HCT116 (cell line): ENCODE results near the gene CCDC86.

Experiments used
- EZH2 ChIP-seq: fragments of 200-600 bp; sonication (generic); IDR thresholded peaks from 2 replicates; pipeline ENCODE4 v1.6.1; 2017; ENCODE audit warnings: antibody characterized with exemption, mixed run types
- FOSL1 ChIP-seq: IDR thresholded peaks from 2 replicates; pipeline ENCODE4 v1.6.1; 2012; ENCODE audit warnings: low read depth
- POLR2A ChIP-seq: IDR thresholded peaks from 2 replicates; pipeline ENCODE4 v1.7.0; 2011; ENCODE audit warnings: borderline replicate concordance; ENCODE audit not compliant: insufficient read depth, insufficient read length; ENCODE audit errors: extremely low read depth
- POLR2AphosphoS5 ChIP-seq: IDR thresholded peaks from 2 replicates; pipeline ENCODE4 v1.6.1; 2011; ENCODE audit warnings: mild to moderate bottlenecking, low read depth, low read length, moderate library complexity
- TCF7L2 ChIP-seq: IDR thresholded peaks from 2 replicates; pipeline ENCODE4 v1.7.0; 2011; ENCODE audit warnings: borderline replicate concordance, inconsistent platforms; ENCODE audit not compliant: insufficient read depth, insufficient read length; ENCODE audit errors: extremely low read depth
- YY1 ChIP-seq: IDR thresholded peaks from 2 replicates; pipeline ENCODE4 v1.6.1; 2011; ENCODE audit warnings: low read length, low read depth, moderate library complexity, mild to moderate bottlenecking; ENCODE audit not compliant: insufficient replicate concordance; ENCODE audit errors: extremely low read depth
- TF ChIP-seq, protein P1 (sequence below), 3 experiments: fragments of 200-600 bp in 1 of 3; sonication (generic) in 1 of 3; IDR thresholded peaks in 2 of 3; conservative IDR thresholded peaks in 1 of 3; 2 replicates each; pipeline ENCODE4 v1.5.1; 2012 to 2017; ENCODE audit warnings: low read depth in 2 of 3, low read length in 2 of 3, antibody characterized with exemption in 1 of 3, borderline replicate concordance in 1 of 3, control low read depth in 1 of 3, mild to moderate bottlenecking in 1 of 3, mixed read lengths in 1 of 3, mixed run types in 1 of 3, moderate library complexity in 1 of 3; ENCODE audit not compliant: insufficient read depth in 1 of 3
- TF ChIP-seq, protein P2 (sequence below): IDR thresholded peaks from 2 replicates; pipeline ENCODE4 v1.6.1; 2012; ENCODE audit warnings: low read depth
- TF ChIP-seq, protein P3 (sequence below): IDR thresholded peaks from 2 replicates; pipeline ENCODE4 v1.6.1; 2012

DNA sequence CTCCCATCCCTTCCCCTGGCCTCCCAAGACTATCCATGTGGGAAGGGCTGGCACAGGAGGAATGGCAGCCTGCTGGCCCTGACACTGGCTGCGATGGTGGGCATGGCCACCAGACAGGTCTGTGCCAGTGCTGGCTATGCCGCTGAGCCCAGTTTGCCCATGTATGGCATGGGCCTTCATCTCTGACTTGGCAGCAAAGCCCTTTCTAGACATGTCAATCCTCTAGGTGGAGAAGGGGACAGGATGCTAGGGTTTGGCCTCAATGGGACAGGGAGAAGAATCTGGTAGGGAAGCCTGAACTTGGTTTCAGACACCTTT is 34.2 kb downstream of the CCDC86 start:
- TF ChIP-seq POLR2AphosphoS5 (no peak), YY1 (no peak), EZH2 (no peak), FOSL1 (no peak), TCF7L2 (no peak), POLR2A (no peak)
- TF ChIP-seq, protein P1, sequence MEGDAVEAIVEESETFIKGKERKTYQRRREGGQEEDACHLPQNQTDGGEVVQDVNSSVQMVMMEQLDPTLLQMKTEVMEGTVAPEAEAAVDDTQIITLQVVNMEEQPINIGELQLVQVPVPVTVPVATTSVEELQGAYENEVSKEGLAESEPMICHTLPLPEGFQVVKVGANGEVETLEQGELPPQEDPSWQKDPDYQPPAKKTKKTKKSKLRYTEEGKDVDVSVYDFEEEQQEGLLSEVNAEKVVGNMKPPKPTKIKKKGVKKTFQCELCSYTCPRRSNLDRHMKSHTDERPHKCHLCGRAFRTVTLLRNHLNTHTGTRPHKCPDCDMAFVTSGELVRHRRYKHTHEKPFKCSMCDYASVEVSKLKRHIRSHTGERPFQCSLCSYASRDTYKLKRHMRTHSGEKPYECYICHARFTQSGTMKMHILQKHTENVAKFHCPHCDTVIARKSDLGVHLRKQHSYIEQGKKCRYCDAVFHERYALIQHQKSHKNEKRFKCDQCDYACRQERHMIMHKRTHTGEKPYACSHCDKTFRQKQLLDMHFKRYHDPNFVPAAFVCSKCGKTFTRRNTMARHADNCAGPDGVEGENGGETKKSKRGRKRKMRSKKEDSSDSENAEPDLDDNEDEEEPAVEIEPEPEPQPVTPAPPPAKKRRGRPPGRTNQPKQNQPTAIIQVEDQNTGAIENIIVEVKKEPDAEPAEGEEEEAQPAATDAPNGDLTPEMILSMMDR (IDR thresholded peaks at IDR 0.05 in 2 of 3, conservative IDR thresholded peaks at IDR 0.05 in 1 of 3; ENCODE audit: borderline replicate concordance in 1 of 3, insufficient read depth in 1 of 3, low read depth in 2 of 3, low read length in 2 of 3), result no peak
- TF ChIP-seq, protein P2, sequence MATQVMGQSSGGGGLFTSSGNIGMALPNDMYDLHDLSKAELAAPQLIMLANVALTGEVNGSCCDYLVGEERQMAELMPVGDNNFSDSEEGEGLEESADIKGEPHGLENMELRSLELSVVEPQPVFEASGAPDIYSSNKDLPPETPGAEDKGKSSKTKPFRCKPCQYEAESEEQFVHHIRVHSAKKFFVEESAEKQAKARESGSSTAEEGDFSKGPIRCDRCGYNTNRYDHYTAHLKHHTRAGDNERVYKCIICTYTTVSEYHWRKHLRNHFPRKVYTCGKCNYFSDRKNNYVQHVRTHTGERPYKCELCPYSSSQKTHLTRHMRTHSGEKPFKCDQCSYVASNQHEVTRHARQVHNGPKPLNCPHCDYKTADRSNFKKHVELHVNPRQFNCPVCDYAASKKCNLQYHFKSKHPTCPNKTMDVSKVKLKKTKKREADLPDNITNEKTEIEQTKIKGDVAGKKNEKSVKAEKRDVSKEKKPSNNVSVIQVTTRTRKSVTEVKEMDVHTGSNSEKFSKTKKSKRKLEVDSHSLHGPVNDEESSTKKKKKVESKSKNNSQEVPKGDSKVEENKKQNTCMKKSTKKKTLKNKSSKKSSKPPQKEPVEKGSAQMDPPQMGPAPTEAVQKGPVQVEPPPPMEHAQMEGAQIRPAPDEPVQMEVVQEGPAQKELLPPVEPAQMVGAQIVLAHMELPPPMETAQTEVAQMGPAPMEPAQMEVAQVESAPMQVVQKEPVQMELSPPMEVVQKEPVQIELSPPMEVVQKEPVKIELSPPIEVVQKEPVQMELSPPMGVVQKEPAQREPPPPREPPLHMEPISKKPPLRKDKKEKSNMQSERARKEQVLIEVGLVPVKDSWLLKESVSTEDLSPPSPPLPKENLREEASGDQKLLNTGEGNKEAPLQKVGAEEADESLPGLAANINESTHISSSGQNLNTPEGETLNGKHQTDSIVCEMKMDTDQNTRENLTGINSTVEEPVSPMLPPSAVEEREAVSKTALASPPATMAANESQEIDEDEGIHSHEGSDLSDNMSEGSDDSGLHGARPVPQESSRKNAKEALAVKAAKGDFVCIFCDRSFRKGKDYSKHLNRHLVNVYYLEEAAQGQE, result no peak
- TF ChIP-seq, protein P3, sequence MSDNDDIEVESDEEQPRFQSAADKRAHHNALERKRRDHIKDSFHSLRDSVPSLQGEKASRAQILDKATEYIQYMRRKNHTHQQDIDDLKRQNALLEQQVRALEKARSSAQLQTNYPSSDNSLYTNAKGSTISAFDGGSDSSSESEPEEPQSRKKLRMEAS, result no peak
